ENCODE measurements around the gene UBE2I.

Gene UBE2I

DNA sequence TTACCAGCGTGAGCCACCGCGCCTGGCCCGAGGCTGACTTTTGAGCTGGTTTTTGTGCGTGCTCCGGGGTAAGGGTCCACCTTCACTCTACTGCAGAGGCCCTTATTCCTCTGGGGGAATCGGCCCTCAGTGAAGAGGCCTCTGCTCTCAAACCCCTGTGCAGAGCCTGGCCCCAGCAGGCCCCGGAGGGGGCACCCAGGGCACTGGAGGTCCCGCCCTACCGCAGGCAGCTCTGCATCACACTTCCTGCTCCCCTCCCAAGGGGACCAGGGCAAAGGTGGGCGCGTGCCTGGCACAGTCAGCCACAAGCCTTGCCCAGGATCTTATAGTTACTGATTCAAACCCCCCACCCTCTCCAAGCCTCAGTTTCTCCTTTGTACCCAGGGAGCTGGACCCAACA, 3.6 kb upstream of the UBE2I start:
- DNase-seq (ENCODE audit: extremely low read depth, low read depth), result no peak
- TF ChIP-seq, protein P1, sequence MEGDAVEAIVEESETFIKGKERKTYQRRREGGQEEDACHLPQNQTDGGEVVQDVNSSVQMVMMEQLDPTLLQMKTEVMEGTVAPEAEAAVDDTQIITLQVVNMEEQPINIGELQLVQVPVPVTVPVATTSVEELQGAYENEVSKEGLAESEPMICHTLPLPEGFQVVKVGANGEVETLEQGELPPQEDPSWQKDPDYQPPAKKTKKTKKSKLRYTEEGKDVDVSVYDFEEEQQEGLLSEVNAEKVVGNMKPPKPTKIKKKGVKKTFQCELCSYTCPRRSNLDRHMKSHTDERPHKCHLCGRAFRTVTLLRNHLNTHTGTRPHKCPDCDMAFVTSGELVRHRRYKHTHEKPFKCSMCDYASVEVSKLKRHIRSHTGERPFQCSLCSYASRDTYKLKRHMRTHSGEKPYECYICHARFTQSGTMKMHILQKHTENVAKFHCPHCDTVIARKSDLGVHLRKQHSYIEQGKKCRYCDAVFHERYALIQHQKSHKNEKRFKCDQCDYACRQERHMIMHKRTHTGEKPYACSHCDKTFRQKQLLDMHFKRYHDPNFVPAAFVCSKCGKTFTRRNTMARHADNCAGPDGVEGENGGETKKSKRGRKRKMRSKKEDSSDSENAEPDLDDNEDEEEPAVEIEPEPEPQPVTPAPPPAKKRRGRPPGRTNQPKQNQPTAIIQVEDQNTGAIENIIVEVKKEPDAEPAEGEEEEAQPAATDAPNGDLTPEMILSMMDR (IDR thresholded peaks at IDR 0.05; ENCODE audit: low read depth, low read length), result no peak

DNA sequence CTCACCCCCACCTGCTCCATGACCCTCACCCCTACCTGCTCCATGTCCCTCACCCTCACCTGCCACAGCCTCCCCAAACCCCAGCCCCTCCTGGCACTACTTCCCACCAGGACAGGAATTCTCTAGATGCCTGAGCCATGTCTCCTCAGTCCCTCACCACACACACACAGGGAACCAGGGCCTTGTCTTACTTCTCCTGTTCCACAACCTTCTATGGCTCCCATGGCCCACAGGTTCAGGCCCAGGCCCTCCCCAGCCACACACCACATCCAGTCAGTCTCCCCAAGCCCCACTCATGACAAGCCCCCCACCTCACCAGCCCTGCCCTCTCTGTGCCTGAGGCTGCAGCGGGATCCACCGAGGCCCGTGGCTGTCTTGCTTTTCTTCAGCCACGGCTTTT, 3.1 kb upstream of the UBE2I start:
- no peak for DNase-seq (ENCODE audit: extremely low read depth, low read depth)
- TF ChIP-seq, protein P1 (IDR thresholded peaks at IDR 0.05; ENCODE audit: low read depth, low read length), result no peak

DNA sequence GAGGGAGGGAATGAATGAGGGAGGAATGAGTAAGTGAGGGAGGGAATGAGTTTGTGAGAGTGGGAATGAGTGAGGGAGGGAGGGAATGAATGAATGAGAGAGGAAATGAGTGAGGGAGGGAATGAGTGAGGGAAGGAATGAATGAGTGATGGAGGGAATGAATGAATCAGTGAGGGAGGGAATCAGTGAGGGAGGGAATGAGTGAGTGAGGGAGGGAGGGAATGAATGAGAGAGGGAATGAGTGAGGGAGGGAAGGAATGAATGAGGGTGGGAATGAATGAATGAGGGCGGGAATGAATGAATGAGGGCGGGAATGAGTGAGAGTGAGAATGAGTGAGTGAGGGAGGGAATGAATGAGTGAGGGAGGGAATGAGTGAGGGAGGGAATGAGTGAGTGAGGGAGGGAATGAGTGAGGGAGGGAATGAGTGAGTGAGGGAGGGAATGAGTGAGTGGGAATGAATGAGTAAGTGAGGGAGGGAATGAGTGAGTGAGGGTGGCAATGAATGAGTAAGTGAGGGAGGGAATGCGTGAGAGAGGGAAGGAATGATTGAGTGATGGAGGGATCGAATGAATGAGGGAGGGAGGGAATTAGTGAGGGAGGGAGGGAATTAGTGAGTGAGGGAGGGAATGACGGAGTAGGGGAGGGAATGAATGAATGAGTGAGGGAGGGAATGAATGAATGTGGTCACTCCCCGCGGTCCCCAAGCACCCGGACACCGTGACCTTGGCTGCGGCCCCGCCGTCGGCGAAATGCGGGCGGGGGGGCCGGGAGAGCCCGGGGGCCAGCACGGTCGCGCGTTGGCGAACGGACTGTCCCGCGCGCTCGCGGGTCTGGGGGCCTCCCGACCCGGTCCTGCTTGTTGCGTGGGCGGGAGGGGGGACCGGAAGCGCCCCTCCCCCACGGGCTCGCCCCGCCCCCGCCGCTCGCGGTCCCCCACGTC, 1.1 kb upstream of the UBE2I start:
- DNase-seq (ENCODE audit: extremely low read depth, low read depth), result no peak
- TF ChIP-seq, protein P1 (IDR thresholded peaks at IDR 0.05; ENCODE audit: low read depth, low read length), result no peak

DNA sequence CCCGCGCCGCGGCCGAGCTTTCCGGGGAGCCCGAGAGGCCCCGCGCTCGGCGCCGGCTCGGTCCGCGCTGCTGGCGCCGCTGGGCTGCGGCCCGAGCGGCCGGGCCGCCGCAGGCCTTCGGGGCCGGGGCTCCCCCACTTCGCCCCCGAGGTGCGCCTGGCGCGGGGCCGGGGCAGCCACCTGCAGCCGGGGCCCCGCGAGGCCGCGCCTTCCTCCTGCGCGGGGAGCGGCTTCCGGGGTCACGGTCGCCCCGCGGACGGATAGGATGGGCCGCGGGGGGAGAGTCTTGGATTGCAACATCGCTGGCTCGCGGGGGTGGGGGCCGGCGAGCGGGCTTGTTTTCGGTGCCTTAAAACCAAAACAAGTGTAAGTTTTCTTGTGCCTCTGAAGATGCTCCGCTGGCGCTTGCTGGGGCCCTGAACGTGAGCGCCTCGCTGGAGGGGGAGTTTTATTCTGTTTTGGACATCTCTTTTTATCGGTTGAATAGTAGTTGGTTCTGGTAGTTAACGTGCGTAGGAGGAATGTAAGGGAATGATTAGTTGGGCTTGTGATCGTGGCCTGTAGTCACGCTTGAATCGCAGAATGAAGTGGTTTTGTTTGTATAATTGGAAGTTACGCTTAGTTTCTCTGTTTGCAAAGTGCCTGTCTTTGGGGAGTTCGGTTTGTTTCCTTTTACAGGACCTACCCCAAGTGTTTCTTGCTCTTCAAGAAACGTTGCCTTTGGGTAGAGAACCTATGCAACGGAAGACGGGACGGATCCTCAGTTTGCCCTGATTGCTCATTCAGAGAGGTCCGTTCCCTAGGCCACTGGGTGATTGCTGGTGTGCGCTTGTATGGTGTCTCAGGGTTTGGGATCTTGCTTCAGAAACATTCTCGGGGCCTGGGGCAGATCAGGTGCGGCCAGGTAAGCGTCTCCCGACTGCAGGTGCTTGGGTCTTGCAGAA, 724 bp downstream of the UBE2I start:
- TF ChIP-seq, protein P1 (IDR thresholded peaks at IDR 0.05; ENCODE audit: low read depth, low read length), result no peak
- DNase-seq (ENCODE audit: extremely low read depth, low read depth), result no peak

DNA sequence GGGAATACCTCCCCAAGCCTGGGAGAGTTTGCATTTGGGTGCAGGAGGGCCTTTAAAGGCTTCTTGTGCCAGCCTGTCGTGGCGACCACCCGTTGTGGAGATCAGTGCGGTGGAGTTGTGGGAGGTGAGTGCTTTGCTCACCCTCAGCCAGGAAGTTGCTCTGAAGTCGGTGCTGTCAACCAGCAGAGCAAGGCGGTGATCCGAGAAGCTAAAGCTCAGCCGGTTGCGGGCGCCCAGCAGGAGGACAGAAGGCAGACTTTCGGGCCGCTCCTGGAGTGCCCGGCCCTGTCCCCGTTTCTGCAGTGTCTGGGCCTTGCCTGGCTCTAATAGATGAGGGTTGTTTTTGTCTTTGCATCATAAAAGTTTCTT, 1.4 kb downstream of the UBE2I start:
- no peak for DNase-seq (ENCODE audit: extremely low read depth, low read depth)
- TF ChIP-seq, protein P1 (IDR thresholded peaks at IDR 0.05; ENCODE audit: low read depth, low read length), result no peak

DNA sequence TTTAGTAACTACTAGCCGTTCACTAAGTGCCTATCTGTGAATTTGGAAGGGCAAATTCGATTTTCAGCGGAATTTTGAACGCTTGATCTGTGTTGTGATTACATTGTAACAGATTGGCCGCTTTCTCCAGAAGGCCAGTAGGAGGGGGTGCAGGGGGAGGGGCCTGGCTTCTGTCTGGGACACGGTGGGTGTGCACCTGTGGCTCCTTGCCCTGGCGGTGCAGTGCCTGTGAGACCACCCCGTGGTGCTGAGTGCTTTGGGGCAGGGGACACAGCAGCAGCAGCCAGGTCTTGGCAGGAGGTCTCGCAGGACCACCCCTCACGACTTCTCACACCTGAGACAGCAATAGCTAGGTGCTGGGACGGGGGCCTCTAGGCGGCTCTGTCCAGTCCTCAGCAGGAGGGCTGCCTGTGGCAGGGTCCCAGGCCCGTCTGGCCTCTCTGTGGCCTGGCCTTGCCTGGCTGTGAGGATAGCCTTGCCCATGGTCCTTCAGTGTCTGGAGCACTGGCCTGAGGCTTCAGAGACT, 1.8 kb downstream of the UBE2I start:
- TF ChIP-seq, protein P1 (IDR thresholded peaks at IDR 0.05; ENCODE audit: low read depth, low read length), result no peak

More for the DNA sequence above, 1.8 kb downstream of the UBE2I start:
- DNase-seq (ENCODE audit: extremely low read depth, low read depth), result no peak

All from AG09319 (cell line).